PC-9 (cell line): ENCODE measurements around the gene BORCS5. TPM values are rescaled to one million over a fixed set of nuclear protein-coding genes. Genes with fewer than 3 reads are reported as not detected.
"Not testable (repeated sequence)": the region's sequence is repeated elsewhere in the genome, so short reads cannot be mapped to it uniquely, and the experiment has no call there.

Source experiments
- BruUV-seq: library from RNA; stranded (reverse); fragments of 400-500 nt; replicated peaks from 2 replicates; lab custom pipeline; 2021; lab: Mats Ljungman, UMichigan
- CTCF ChIA-PET: fragments of 300-600 bp; sonication (Branson Sonifier 250); formaldehyde crosslinking; loops from one replicate; lab custom pipeline; 2022; ENCODE audit warnings: antibody characterized with exemption; lab: Charles Lee
- POLR2A ChIA-PET: fragments of 300-600 bp; sonication (Branson Sonifier 250); formaldehyde crosslinking; loops from one replicate; lab custom pipeline; 2022; ENCODE audit warnings: antibody characterized with exemption; ENCODE audit not compliant: unreplicated experiment; lab: Charles Lee
- DNase-seq, 2 experiments: peaks; one replicate each; pipeline versions ENCODE4 v3.0.0 to v3.0.0-alpha.2; 2015 to 2022; ENCODE audit warnings: mixed read lengths in 1 of 2
- H2AFZ ChIP-seq: fragments of 200-600 bp; sonication (generic); 2 replicates; pipeline ENCODE4 v1.8.1; 2017; ENCODE audit warnings: antibody characterized with exemption
- H3F3A ChIP-seq: fragments of 200-600 bp; sonication (generic); 2 replicates; pipeline ENCODE4 v1.8.1; 2017; ENCODE audit warnings: antibody characterized with exemption, mild to moderate bottlenecking, low read depth; ENCODE audit not compliant: insufficient read depth
- H3K27ac ChIP-seq: fragments of 200-600 bp; sonication (generic); 2 replicates; pipeline ENCODE4 v1.6.1; 2016; ENCODE audit warnings: mixed run types
- H3K27me3 ChIP-seq: fragments of 200-600 bp; sonication (generic); 2 replicates; pipeline ENCODE4 v1.6.1; 2016; ENCODE audit warnings: low read depth, mixed run types; ENCODE audit not compliant: insufficient read depth
- H3K36me3 ChIP-seq: fragments of 200-600 bp; sonication (generic); 2 replicates; pipeline ENCODE4 v1.6.1; 2016; ENCODE audit warnings: low read depth, mixed run types
- H3K4me1 ChIP-seq: fragments of 200-600 bp; sonication (generic); replicated peaks from 2 replicates; pipeline ENCODE4 v1.6.1; 2016; ENCODE audit warnings: mixed run types; ENCODE audit not compliant: insufficient read depth
- H3K4me2 ChIP-seq: fragments of 200-600 bp; sonication (generic); 2 replicates; pipeline ENCODE4 v1.6.1; 2017; ENCODE audit warnings: mixed run types
- H3K4me3 ChIP-seq: fragments of 200-600 bp; sonication (generic); 2 replicates; pipeline ENCODE4 v1.6.1; 2016; ENCODE audit warnings: mixed run types
- H3K79me2 ChIP-seq: fragments of 200-600 bp; sonication (generic); 2 replicates; pipeline ENCODE4 v1.6.1; 2017; ENCODE audit warnings: low read depth, mixed run types
- H3K9me2 ChIP-seq: fragments of 200-600 bp; sonication (generic); 2 replicates; pipeline ENCODE4 v1.8.1; 2017; ENCODE audit warnings: mild to moderate bottlenecking; ENCODE audit not compliant: insufficient read depth
- H3K9me3 ChIP-seq: fragments of 200-600 bp; sonication (generic); 2 replicates; pipeline ENCODE4 v1.8.1; 2016; ENCODE audit warnings: low read depth; ENCODE audit not compliant: insufficient read depth
- H4K20me1 ChIP-seq: fragments of 200-600 bp; sonication (generic); 2 replicates; pipeline ENCODE4 v1.8.1; 2017; ENCODE audit not compliant: insufficient read depth
- EZH2 ChIP-seq: fragments of 200-600 bp; sonication (generic); IDR thresholded peaks from 2 replicates; pipeline ENCODE4 v1.8.0; 2017; ENCODE audit warnings: antibody characterized with exemption, low read depth
- intact Hi-C: fragments of 100-400 bp; cut with micrococcal nuclease; formaldehyde crosslinking; loops from one replicate; pipeline ENCODE4 v1.10.0; 2022; ENCODE audit not compliant: unreplicated experiment
- total RNA-seq: library from RNA; stranded (reverse); gene quantifications from 2 replicates; pipeline ENCODE4 v1.2.3, GENCODE V29; 2021
- TF ChIP-seq, protein P1 (sequence below): fragments of 200-600 bp; sonication (generic); conservative IDR thresholded peaks from 2 replicates; pipeline ENCODE4 v1.6.1; 2017; ENCODE audit warnings: mixed run types, antibody characterized with exemption, mild to moderate bottlenecking, moderate library complexity

The BORCS5 gene
- total RNA-seq, 1 experiment from 2014 or later = 19.7 TPM

- DNase-seq = no peak
- H4K20me1 ChIP-seq = no peaks in the 10 kb centered on the region; the same call in 1 of the 2 replicates
- intact Hi-C loops = no loop called here
- H3K4me1 ChIP-seq = 0 out of 2 replicates have a peak, but pooled peaks cover 9% of the 10 kb centered on the region
- H3K79me2 ChIP-seq = no peaks in the 10 kb centered on the region
- BruUV-seq = no TSS peak
- TF ChIP-seq EZH2 = no peak
- TF ChIP-seq, protein P1, sequence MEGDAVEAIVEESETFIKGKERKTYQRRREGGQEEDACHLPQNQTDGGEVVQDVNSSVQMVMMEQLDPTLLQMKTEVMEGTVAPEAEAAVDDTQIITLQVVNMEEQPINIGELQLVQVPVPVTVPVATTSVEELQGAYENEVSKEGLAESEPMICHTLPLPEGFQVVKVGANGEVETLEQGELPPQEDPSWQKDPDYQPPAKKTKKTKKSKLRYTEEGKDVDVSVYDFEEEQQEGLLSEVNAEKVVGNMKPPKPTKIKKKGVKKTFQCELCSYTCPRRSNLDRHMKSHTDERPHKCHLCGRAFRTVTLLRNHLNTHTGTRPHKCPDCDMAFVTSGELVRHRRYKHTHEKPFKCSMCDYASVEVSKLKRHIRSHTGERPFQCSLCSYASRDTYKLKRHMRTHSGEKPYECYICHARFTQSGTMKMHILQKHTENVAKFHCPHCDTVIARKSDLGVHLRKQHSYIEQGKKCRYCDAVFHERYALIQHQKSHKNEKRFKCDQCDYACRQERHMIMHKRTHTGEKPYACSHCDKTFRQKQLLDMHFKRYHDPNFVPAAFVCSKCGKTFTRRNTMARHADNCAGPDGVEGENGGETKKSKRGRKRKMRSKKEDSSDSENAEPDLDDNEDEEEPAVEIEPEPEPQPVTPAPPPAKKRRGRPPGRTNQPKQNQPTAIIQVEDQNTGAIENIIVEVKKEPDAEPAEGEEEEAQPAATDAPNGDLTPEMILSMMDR = no peak
- H3K9me2 ChIP-seq = no peaks in the 10 kb centered on the region
- no peaks in the 10 kb centered on the region for H3K27me3 ChIP-seq
- H3F3A ChIP-seq = peaks cover 3% of the 10 kb centered on the region; the same call in 1 of the 2 replicates
- ChIA-PET POLR2A (no interaction called here), CTCF (no interaction called here)
- H2AFZ ChIP-seq = no peak overlapping the region
- no peak overlapping the region for H3K4me2 ChIP-seq
- H3K4me3 ChIP-seq = no peak overlapping the region
- no peaks in the 10 kb centered on the region for H3K36me3 ChIP-seq
- no peak overlapping the region for H3K27ac ChIP-seq
- 0 out of 2 replicates have a peak, but pooled peaks cover 3% of the 10 kb centered on the region for H3K9me3 ChIP-seq
Observed at GRCh38 chr12:12415886-12416285, 59.0 kb downstream of the BORCS5 start.

- intact Hi-C loops, H3K27me3 ChIP-seq, H4K20me1 ChIP-seq, BruUV-seq, CTCF ChIA-PET, POLR2A ChIA-PET, H3K27ac ChIP-seq, H3K36me3 ChIP-seq, H3K79me2 ChIP-seq, DNase-seq, H3K4me2 ChIP-seq, H3K4me3 ChIP-seq, H3K4me1 ChIP-seq, H3F3A ChIP-seq, H3K9me2 ChIP-seq, H2AFZ ChIP-seq: not testable (repeated sequence)
- H3K9me3 ChIP-seq = peaks cover 14% of the 10 kb centered on the region
Observed at GRCh38 chr12:12419165-12419564, 62.3 kb downstream of the BORCS5 start.

DNA sequence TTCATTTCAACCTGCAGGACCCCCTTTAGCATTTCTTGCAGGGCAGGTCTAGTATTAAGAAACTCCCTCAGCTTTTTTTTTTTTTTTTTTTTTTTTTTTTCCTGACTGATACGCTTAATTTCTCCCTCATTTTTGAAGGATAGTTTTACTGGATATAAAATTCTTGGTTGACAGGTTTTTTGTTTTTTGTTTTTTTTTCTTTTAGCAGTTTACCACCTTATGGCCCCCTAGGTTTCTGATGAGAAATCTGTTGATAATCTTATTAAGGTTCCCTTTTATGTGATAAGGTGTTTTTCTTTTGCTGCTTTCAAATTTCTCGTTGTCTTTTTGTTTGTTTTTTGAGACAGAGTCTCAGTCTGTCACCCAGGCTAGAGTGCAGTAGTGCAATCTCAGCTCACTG, 66.5 kb downstream of the BORCS5 start:
- intact Hi-C loops = no loop called here
- CTCF ChIA-PET = no interaction called here

More for the DNA sequence above, 66.5 kb downstream of the BORCS5 start:
- Histone ChIP-seq H3F3A (no peaks in the 10 kb centered on the region), H4K20me1 (no peaks in the 10 kb centered on the region), H2AFZ (no peak overlapping the region), H3K79me2 (no peaks in the 10 kb centered on the region), H3K9me3 (peaks cover 15% of the 10 kb centered on the region), H3K9me2 (no peaks in the 10 kb centered on the region), H3K36me3 (no peaks in the 10 kb centered on the region), H3K27ac (no peak overlapping the region), H3K4me1 (no peaks in the 10 kb centered on the region), H3K27me3 (no peaks in the 10 kb centered on the region), H3K4me2 (no peak overlapping the region), H3K4me3 (no peak overlapping the region)
- no peak for DNase-seq
- POLR2A ChIA-PET = no interaction called here
- BruUV-seq = no TSS peak
- no peak for TF ChIP-seq EZH2
- TF ChIP-seq, protein P1 = no peak
